Peyer's patch (tissue), 4 donors: ENCODE results near the gene FUBP1.

Experiments
- CTCF ChIP-seq, 6 experiments: fragments of 450-650 bp in 4 of 6; fragments of 200-600 bp in 2 of 6; sonication (generic) in 1 of 6; IDR thresholded peaks; one replicate each; pipeline ENCODE4 v1.5.1; 2017 to 2019; ENCODE audit warnings: antibody characterized with exemption in 6 of 6, mild to moderate bottlenecking in 3 of 6, moderate library complexity in 1 of 6
- POLR2A ChIP-seq, 2 donors: fragments of 450-650 bp; IDR thresholded peaks; one replicate each; pipeline ENCODE4 v1.5.1; 2017; ENCODE audit warnings: antibody characterized with exemption in 2 of 2, mild to moderate bottlenecking in 2 of 2, moderate library complexity in 2 of 2

- TF ChIP-seq CTCF (IDR thresholded peaks at IDR 0.05) = no peak
- no peak for TF ChIP-seq POLR2A (IDR thresholded peaks at IDR 0.05)
These were observed 32.2 kb upstream of the FUBP1 start for GRCh38 chr1:78011050-78011449.
